ENCODE measurements around the gene FAM168B. TPM values are rescaled to one million over a fixed set of nuclear protein-coding genes. Genes with fewer than 3 reads are reported as not detected.

The FAM168B gene
- total RNA-seq, 2 donors from 2014 or later = 125 to 192 TPM

DNA sequence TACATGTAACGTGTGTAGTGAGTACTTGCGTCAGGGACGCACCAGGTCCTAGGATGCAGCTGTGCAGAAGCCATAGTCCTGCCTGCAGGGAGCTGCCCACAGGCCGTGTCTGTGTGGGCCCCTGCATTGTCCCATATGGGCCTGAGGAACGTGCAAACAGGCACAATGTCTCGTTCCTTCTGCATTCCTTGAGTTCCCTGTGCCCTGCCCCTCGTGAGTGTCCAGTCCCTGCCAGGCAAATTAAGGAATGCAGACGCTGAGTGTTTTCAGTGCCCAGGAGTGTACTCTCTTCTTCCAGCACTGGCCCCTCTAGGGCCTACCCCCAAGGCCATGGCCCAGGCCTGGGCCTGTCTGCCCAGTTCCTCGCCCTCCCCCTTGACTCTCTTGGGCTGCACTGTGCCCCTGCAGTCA, 61.8 kb downstream of the FAM168B start:
- 85% methylated on average over 9 of the region's 9 CpGs for WGBS
- no peak for DNase-seq (ENCODE audit: low spot score)
- Histone ChIP-seq H3K36me3 (no peaks in the 10 kb centered on the region), H3K27me3 (replicated peaks; ENCODE audit: insufficient read depth) (no peaks in the 10 kb centered on the region), H3K4me1 (replicated peaks) (no peaks in the 10 kb centered on the region), H3K27ac (no peak overlapping the region), H3K9me3 (no peaks in the 10 kb centered on the region), H3K4me3 (no peak overlapping the region)
- TF ChIP-seq CTCF (IDR thresholded peaks at IDR 0.05) = no peak
- no peak for TF ChIP-seq POLR2AphosphoS5 (IDR thresholded peaks at IDR 0.05)
- TF ChIP-seq POLR2A (IDR thresholded peaks at IDR 0.05) = no peak
- intact Hi-C loops (cut with DNase I) = no loop called here

DNA sequence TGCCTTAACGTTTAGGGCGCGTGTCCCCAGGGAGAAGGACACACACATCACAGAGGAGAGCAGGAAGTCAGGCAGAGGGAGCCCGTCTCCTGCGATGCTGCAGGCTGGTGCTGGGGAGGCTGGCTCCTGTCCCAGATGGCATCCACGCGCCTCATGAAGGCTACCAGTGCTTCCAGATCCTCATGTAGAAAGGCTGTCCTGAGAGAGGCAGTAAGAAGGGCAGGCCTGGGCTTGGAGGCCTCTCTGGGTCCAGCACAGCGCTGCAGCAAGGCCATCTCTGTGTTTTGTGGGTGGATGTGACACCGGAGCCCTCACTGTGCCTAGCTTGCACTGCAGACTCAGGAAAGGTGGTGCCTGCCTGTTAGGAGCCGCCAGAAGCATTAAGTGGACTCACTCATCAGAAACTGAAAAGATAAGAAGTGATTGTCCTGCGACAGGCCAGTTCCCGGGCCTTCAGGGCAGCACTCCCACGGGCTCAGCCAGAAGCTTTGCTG, 62.7 kb downstream of the FAM168B start:
- Histone ChIP-seq H3K4me3 (no peak overlapping the region), H3K9me3 (no peaks in the 10 kb centered on the region), H3K4me1 (replicated peaks) (no peaks in the 10 kb centered on the region), H3K27me3 (replicated peaks; ENCODE audit: insufficient read depth) (no peaks in the 10 kb centered on the region), H3K36me3 (no peaks in the 10 kb centered on the region), H3K27ac (no peak overlapping the region)
- WGBS = 70% methylated on average over 13 of the region's 13 CpGs
- no peak for DNase-seq (ENCODE audit: low spot score)
- intact Hi-C loops (cut with DNase I) = no loop called here
- TF ChIP-seq POLR2AphosphoS5 (IDR thresholded peaks at IDR 0.05) (no peak), POLR2A (IDR thresholded peaks at IDR 0.05) (no peak)

GRCh38 chr2:131029812-131030211, 63.4 kb downstream of the FAM168B start:
- no peak overlapping the region for H3K27ac ChIP-seq
- no peaks in the 10 kb centered on the region for H3K4me1 ChIP-seq (replicated peaks)
- H3K9me3 ChIP-seq = no peaks in the 10 kb centered on the region
- no peak for DNase-seq (ENCODE audit: low spot score)
- TF ChIP-seq POLR2A (IDR thresholded peaks at IDR 0.05) (no peak), CTCF (IDR thresholded peaks at IDR 0.05) (no peak), POLR2AphosphoS5 (IDR thresholded peaks at IDR 0.05) (no peak)
- 75% methylated on average over 8 of the region's 8 CpGs for WGBS
- intact Hi-C loops (cut with DNase I) = no loop called here
- H3K4me3 ChIP-seq = no peak overlapping the region
- no peaks in the 10 kb centered on the region for H3K27me3 ChIP-seq (replicated peaks; ENCODE audit: insufficient read depth)
- no peaks in the 10 kb centered on the region for H3K36me3 ChIP-seq

GRCh38 chr2:131027566-131028528, 65.4 kb downstream of the FAM168B start:
- Histone ChIP-seq H3K9me3 (no peaks in the 10 kb centered on the region), H3K27ac (no peak overlapping the region), H3K4me3 (no peak overlapping the region), H3K36me3 (no peaks in the 10 kb centered on the region), H3K27me3 (replicated peaks; ENCODE audit: insufficient read depth) (no peaks in the 10 kb centered on the region), H3K4me1 (replicated peaks) (no peaks in the 10 kb centered on the region)
- 95% methylated on average over 12 of the region's 12 CpGs for WGBS
- no peak for DNase-seq (ENCODE audit: low spot score)
- TF ChIP-seq CTCF (IDR thresholded peaks at IDR 0.05) = no peak
- no peak for TF ChIP-seq POLR2A (IDR thresholded peaks at IDR 0.05)
- no peak for TF ChIP-seq POLR2AphosphoS5 (IDR thresholded peaks at IDR 0.05)
- intact Hi-C loops (cut with DNase I) = no loop called here

- no peaks in the 10 kb centered on the region for H3K27me3 ChIP-seq (replicated peaks; ENCODE audit: insufficient read depth)
- H3K4me3 ChIP-seq = no peak overlapping the region
- H3K27ac ChIP-seq = no peak overlapping the region
- WGBS = 56% methylated on average over 5 of the region's 5 CpGs
- TF ChIP-seq POLR2AphosphoS5 (IDR thresholded peaks at IDR 0.05) (no peak), POLR2A (IDR thresholded peaks at IDR 0.05) (no peak), CTCF (IDR thresholded peaks at IDR 0.05) (no peak)
- no peaks in the 10 kb centered on the region for H3K36me3 ChIP-seq
- no peaks in the 10 kb centered on the region for H3K9me3 ChIP-seq
- no peaks in the 10 kb centered on the region for H3K4me1 ChIP-seq (replicated peaks)
- DNase-seq (ENCODE audit: low spot score) = no peak
- intact Hi-C loops (cut with DNase I) = no loop called here
Observed at GRCh38 chr2:131026919-131027318, 66.3 kb downstream of the FAM168B start.

Data from prostate gland (tissue), 2 donors.